HepG2 (cell line): ENCODE data around the gene ZG16.

Source experiments
- CBFB ChIP-seq: sonication (generic); formaldehyde crosslinking; IDR thresholded peaks from 2 replicates; pipeline ENCODE4 v1.4.0; 2020; ENCODE audit warnings: missing genetic modification reagents
- EP300 ChIP-seq, 3 experiments: sonication (generic) in 1 of 3; formaldehyde crosslinking in 1 of 3; IDR thresholded peaks; 2 replicates each; pipeline versions ENCODE4 v1.5.1 to v1.6.1; 2011 to 2020; ENCODE audit warnings: low read depth in 2 of 3, low read length in 2 of 3, borderline replicate concordance in 1 of 3, improper control_type of control experiment in 1 of 3, mild to moderate bottlenecking in 1 of 3, missing genetic modification reagents in 1 of 3, moderate library complexity in 1 of 3
- ETV5 ChIP-seq: IDR thresholded peaks from 2 replicates; pipeline ENCODE4 v1.6.1; 2018; ENCODE audit warnings: missing biosample characterization, missing genetic modification reagents, inconsistent platforms, borderline replicate concordance
- GPN1 ChIP-seq: sonication (generic); formaldehyde crosslinking; IDR thresholded peaks from 2 replicates; pipeline ENCODE4 v1.5.1; 2020; ENCODE audit warnings: missing genetic modification reagents, borderline replicate concordance
- IKZF4 ChIP-seq: sonication (generic); formaldehyde crosslinking; IDR thresholded peaks from 2 replicates; pipeline ENCODE4 v1.5.1; 2020; ENCODE audit warnings: borderline replicate concordance, mild to moderate bottlenecking, low read depth, missing genetic modification reagents; ENCODE audit errors: not compliant biosample characterization
- MYNN ChIP-seq: sonication (generic); formaldehyde crosslinking; IDR thresholded peaks from 2 replicates; pipeline ENCODE4 v1.4.0; 2020; ENCODE audit warnings: mild to moderate bottlenecking, low read depth, missing genetic modification reagents
- NR1H2 ChIP-seq: sonication (generic); formaldehyde crosslinking; IDR thresholded peaks from 2 replicates; pipeline ENCODE4 v1.8.1; 2022; ENCODE audit warnings: low read depth, missing genetic modification reagents, borderline replicate concordance
- RELA ChIP-seq: sonication (generic); formaldehyde crosslinking; IDR thresholded peaks from 2 replicates; pipeline ENCODE4 v1.4.0; 2020; ENCODE audit warnings: missing genetic modification reagents
- ZNF747 ChIP-seq: sonication (generic); formaldehyde crosslinking; IDR thresholded peaks from 2 replicates; pipeline ENCODE4 v1.8.1; 2023; ENCODE audit warnings: missing genetic modification reagents, mild to moderate bottlenecking, borderline replicate concordance
- TF ChIP-seq, protein P1 (sequence below): sonication (generic); formaldehyde crosslinking; IDR thresholded peaks from 2 replicates; pipeline ENCODE4 v1.5.0; 2020; ENCODE audit warnings: mild to moderate bottlenecking, missing genetic modification reagents

DNA sequence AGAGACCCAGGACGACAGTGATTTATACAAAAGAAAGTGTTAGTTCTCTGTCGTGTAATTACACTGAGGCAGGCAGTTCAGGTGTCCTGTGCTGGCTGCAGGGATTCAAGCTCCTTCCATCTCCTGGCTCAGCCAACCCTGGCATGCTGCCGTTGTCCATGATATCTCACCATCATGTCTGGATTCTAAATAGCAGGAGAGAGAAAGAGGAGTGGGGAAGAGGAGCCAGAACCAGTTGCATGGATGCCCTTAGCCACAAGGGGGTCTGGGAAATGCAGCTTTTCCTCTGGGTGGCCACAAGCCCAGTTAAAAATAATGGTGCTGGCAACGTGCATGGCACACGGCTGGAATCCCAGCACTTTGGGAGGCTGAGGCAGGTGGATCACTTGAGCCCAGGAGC, 41.9 kb upstream of the ZG16 start:
- TF ChIP-seq CBFB (CRISPR knock-in tag) (no peak), GPN1 (CRISPR knock-in tag) (no peak), ZNF747 (CRISPR knock-in tag) (no peak), IKZF4 (CRISPR knock-in tag) (no peak), NR1H2 (no peak), RELA (CRISPR knock-in tag) (no peak), EP300 (IDR thresholded peaks at IDR 0.05; ENCODE audit: low read depth in 2 of 2, low read length in 2 of 2) (no peak), EP300 (CRISPR knock-in tag; IDR thresholded peaks at IDR 0.05; ENCODE audit: borderline replicate concordance) (no peak), ETV5 (CRISPR knock-in tag) (no peak), MYNN (CRISPR knock-in tag) (no peak)
- TF ChIP-seq, protein P1, sequence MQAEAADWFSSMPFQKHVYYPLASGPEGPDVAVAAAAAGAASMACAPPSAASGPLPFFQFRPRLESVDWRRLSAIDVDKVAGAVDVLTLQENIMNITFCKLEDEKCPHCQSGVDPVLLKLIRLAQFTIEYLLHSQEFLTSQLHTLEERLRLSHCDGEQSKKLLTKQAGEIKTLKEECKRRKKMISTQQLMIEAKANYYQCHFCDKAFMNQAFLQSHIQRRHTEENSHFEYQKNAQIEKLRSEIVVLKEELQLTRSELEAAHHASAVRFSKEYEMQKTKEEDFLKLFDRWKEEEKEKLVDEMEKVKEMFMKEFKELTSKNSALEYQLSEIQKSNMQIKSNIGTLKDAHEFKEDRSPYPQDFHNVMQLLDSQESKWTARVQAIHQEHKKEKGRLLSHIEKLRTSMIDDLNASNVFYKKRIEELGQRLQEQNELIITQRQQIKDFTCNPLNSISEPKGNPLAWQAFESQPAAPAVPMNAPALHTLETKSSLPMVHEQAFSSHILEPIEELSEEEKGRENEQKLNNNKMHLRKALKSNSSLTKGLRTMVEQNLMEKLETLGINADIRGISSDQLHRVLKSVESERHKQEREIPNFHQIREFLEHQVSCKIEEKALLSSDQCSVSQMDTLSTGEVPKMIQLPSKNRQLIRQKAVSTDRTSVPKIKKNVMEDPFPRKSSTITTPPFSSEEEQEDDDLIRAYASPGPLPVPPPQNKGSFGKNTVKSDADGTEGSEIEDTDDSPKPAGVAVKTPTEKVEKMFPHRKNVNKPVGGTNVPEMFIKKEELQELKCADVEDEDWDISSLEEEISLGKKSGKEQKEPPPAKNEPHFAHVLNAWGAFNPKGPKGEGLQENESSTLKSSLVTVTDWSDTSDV (CRISPR knock-in tag): no peak
